ENCODE measurements around the gene CD247. TPM values are rescaled to one million over a fixed set of nuclear protein-coding genes. Genes with fewer than 3 reads are reported as not detected.

CD247 gene
- total RNA-seq, 2 donors from 2014 or later, result 0.79 to 1.1 TPM

GRCh38 chr1:167443757-167444156, 74.6 kb downstream of the CD247 start:
- Histone ChIP-seq H3K4me1 (peaks cover 0 to 12% of the 10 kb centered on the region in 2 donors), H3K27ac (no peak overlapping the region), H3K9me3 (no peaks in the 10 kb centered on the region), H3K36me3 (no peaks in the 10 kb centered on the region), H3K27me3 (no peaks in the 10 kb centered on the region), H3K4me3 (no peak overlapping the region)
- no peak for TF ChIP-seq CTCF (IDR thresholded peaks at IDR 0.05)
- peak; percentile 7 for DNase-seq (ENCODE audit: low spot score)

GRCh38 chr1:167442854-167443565, 75.3 kb downstream of the CD247 start:
- no peaks in the 10 kb centered on the region for H3K27me3 ChIP-seq
- H3K4me1 ChIP-seq, result peaks cover 0 to 13% of the 10 kb centered on the region in 2 donors
- TF ChIP-seq CTCF (IDR thresholded peaks at IDR 0.05), result no peak
- H3K9me3 ChIP-seq, result no peaks in the 10 kb centered on the region
- no peak overlapping the region for H3K4me3 ChIP-seq
- no peak overlapping the region for H3K27ac ChIP-seq
- peak; percentile 42 for DNase-seq (ENCODE audit: low spot score)
- no peaks in the 10 kb centered on the region for H3K36me3 ChIP-seq

- TF ChIP-seq CTCF (IDR thresholded peaks at IDR 0.05), result peak; percentile 76 to 87
- peak; percentile 73 for DNase-seq (ENCODE audit: low spot score)
Observed at GRCh38 chr1:167442142-167442848, 76.0 kb downstream of the CD247 start.

GRCh38 chr1:167441222-167441621, 77.1 kb downstream of the CD247 start:
- Histone ChIP-seq H3K27ac (no peak overlapping the region), H3K27me3 (no peaks in the 10 kb centered on the region), H3K9me3 (no peaks in the 10 kb centered on the region), H3K4me1 (peaks cover 0 to 13% of the 10 kb centered on the region in 2 donors), H3K4me3 (no peak overlapping the region), H3K36me3 (no peaks in the 10 kb centered on the region)
- DNase-seq (ENCODE audit: low spot score), result peak; percentile 21
- TF ChIP-seq CTCF (IDR thresholded peaks at IDR 0.05), result no peak

More at GRCh38 chr1:167442142-167442848, 76.0 kb downstream of the CD247 start:
- Histone ChIP-seq H3K36me3 (no peaks in the 10 kb centered on the region), H3K4me3 (no peak overlapping the region), H3K27me3 (no peaks in the 10 kb centered on the region), H3K9me3 (no peaks in the 10 kb centered on the region), H3K4me1 (peaks cover 0 to 13% of the 10 kb centered on the region in 2 donors), H3K27ac (no peak overlapping the region)

- TF ChIP-seq CTCF (IDR thresholded peaks at IDR 0.05), result no peak
- Histone ChIP-seq H3K4me3 (no peak overlapping the region), H3K27ac (no peak overlapping the region), H3K27me3 (no peaks in the 10 kb centered on the region), H3K36me3 (no peaks in the 10 kb centered on the region), H3K9me3 (no peaks in the 10 kb centered on the region), H3K4me1 (peaks cover 0 to 13% of the 10 kb centered on the region in 2 donors)
- peak; percentile 55 for DNase-seq (ENCODE audit: low spot score)
Observed at GRCh38 chr1:167440776-167441175, 77.6 kb downstream of the CD247 start.

Measured in right atrium auricular region (tissue), 2 donors.